Activated CD4-positive, CD25-positive, alpha-beta regulatory T cell treated with anti-CD3 and anti-CD28 coated beads, Interleukin-2, amount 50 U/mL, for 24 hours (primary cell): ENCODE measurements around the gene LAMA3.

Experiments used
- ATAC-seq, 2 donors: fragments of 150-1000 bp; cut with Tn5 transposase; one replicate each; pipeline ENCODE4 v1.10.0; 2021; ENCODE audit warnings: mild to moderate bottlenecking in 1 of 2, moderate library complexity in 1 of 2

Gene LAMA3

DNA sequence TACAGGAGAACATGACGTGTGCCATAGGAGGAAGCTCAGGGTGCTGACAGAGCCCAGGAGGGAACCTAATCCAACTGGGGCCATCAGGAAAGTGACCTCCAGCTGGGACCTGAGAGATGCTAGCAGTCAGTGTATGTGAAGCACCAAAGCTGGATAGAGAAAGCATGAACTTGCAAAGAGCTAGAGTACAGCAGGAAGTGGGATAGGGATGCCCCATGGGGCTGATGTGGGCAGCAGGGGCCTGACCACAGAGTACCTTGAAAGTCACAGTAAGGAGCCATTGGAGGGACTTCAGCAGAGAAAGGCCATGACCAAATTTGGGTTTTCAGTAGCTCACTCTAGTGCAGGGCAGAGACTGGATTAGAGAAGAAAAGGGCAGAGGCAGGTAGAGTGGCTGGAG, 233.7 kb downstream of the LAMA3 start:
- no peak for ATAC-seq

DNA sequence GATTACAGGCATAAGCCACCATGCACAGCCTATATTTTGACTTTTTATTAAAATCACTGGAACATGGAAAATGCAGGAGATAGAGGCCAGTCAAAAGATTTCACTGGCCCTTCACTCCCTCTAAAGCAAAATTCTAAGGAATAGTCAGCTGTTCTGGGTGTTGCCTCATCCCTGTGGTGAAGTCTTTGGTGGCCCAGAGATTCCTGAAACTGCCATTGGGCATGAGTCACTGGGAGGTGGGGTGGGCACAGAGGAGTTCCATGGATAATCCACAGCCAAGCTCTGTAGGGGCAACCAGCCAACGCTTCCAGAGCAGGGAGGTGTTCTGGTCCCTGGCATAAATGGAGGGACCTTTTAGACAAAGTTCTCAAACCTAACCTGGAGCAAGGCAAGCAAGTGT, 235.6 kb downstream of the LAMA3 start:
- no peak for ATAC-seq

DNA sequence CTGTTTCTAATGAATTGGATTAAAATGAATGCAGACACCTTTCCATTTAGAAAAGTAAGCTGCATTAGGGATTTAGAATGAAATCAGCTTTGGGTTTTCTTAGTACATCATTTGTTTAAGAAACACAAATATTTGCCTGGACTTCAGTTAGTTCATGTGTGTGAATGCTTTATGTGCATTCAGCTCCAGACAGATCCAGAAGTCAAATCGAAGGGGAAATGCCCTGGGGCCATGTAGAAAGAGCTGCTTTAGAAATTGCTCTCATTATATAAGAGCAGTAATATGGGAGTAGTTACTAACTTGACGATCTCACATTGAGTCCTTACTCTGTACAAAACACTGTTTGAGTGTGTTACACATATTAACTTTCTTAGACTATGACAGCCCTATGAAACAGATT, 237.3 kb downstream of the LAMA3 start:
- ATAC-seq = no peak

DNA sequence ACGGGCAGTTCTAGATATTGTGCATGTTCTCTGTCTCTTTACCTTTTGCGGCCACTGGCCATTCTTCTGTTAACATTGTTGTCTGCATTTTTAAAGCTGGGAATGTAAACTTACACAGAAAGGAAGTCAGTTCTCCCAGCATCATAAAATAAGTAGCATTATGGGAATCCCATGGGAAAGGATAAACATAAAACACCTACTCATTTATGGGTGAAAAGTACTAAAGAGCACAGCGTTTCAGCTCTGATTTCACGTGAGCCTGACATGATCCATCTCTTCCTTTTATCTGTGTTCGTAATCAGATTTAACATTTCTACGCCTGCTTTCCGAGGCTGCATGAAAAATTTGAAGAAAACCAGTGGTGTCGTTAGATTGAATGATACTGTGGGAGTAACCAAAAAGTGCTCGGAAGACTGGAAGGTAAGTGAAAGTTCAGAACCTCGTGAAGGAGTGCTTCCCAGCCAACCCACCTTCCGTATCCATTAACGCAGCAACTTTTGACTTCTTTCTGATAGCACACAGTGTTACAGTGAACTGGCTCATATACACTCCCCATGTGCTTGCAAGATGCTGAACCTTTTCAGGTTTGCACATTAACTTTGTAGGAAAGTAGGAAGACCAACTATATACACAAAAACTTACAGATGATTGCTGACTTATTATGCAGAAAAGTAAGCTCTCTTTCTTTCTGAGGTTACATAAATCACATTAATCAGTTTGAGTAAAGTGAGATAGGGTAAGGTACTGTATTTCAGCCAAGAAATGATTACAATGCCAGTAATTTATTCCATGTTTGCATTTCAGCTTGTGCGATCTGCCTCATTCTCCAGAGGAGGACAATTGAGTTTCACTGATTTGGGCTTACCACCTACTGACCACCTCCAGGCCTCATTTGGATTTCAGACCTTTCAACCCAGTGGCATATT, 238.8 kb downstream of the LAMA3 start:
- ATAC-seq = no peak

DNA sequence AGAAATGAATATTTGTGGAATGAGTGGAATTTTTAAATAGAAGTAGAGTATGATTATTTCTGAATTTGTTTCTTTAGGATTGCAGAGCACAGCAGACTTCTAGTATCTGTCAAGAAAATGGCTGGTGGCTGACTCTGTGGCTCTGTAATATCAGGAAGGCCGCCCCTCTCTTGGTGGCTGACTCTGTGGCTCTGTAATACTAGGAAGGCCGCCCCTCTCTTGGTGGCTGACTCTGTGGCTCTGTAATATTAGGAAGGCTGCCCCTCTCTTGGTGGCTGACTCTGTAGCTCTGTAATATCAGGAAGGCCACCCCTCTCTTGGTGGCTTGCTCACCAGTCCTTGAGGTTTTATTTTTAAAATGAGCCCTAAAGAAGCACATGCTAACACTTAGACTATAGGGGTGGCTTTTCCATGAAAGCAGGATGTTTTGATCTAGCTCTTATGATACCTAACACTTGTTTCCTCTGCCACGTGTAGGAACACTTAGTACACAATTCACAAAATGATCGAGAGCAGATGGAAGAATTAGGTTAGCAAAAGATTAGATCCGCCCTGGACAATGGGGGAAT, 240.2 kb downstream of the LAMA3 start:
- peak; percentile 80 to 85 for ATAC-seq

DNA sequence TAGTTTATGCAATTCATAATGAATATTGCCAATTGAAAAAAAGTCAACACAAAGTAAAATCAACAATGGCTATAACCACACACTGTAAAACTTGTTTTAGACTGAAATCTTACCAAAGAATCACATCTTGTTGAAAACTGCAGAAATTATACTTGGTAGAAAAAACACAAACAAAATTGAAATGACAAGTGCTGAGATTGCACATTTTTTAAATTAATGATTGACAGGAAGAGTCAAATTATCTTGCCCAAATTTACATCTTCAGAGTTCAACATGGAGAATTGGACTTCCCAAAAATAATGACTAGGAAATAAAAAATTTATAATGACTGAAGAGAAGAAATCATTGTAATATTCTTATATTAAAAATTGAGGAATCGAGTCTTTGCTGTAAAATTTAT, 240.7 kb downstream of the LAMA3 start:
- ATAC-seq = no peak

DNA sequence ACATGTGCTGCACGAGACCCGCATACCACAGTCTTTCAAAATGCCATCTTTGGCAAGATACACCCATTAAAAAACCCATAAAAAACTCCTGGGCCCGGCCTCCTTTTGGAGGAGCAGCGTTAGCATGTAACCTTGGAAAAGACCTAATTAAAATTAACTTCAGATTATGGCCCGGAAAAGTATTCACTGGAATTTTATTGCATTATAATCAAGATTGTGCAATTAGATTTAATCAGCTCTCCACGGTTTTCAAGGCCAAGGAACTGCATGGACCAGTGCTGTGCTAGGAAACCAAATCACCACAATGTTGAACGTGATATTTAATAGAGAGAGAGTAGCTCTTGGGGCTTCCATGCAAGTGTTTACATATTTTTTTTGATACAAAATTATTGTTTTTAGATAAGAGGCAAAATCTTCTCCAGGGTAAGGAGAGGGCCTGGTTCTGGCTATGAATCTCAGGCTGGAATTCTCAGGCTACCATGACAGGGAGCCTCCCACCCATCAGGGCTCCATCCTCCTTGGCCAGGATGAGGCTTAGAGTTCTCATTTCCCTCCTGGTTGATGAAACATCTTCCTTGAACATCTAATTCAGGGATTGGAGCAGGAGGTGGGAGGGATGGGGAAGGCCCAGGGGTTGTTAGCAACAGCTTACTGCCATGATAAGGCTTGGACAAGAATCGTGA, 243.3 kb downstream of the LAMA3 start:
- ATAC-seq = no peak

DNA sequence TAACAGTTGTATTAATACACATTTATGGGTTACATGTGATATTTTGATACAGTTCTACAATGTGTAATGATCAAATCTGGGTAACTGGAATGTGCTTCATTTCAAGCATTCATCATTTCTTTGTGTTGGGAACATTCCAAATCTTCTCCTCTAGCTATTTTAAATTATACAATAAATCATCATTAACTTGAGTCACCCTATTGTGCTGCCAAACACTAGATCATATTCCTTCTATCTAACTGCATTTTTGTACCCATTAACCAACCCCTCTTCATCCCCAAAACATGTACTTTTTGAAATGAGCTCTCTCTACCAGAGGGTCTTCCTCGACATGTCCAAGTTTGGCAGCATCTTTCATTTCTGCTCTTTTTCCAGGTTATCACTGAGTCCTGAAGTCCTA, 244.2 kb downstream of the LAMA3 start:
- no peak for ATAC-seq

DNA sequence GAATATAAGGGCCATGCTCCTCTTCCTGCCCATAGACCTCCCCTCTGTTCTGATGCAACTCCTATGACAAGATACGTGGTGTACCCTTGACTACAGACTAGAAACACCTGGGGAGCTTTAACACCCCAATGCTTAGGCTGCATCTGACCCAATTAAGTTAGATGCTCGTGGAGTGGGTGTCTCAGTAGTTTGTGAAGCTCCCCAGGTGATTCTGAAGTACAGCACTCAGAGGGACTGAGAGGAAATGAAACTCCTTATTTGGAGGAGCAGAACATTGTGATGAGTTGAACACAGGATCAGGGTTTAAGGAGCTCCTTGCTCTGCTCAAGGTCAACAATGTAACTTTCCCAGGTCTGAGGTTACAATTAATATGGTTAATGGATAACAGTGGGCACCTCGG, 245.0 kb downstream of the LAMA3 start:
- peak in 1 of 2 donors; percentile 5 for ATAC-seq

DNA sequence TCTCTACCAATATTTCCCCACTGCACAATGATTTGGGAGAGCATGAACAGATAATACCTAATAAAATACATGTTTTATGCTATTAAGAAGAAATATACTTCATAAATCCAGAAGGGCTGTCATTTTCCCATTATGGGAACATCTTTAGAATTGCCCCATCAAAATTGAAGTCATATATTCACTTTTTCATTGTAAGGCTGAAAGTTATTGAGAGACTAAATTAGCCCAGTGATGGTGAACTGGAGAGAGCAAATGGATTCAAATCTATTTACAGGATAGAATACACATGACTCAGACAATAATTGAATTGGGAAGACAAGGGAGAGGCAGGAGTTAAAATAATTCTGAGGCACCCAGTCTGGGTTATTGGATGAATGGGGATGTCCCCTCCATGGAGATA, 245.6 kb downstream of the LAMA3 start:
- ATAC-seq = no peak

DNA sequence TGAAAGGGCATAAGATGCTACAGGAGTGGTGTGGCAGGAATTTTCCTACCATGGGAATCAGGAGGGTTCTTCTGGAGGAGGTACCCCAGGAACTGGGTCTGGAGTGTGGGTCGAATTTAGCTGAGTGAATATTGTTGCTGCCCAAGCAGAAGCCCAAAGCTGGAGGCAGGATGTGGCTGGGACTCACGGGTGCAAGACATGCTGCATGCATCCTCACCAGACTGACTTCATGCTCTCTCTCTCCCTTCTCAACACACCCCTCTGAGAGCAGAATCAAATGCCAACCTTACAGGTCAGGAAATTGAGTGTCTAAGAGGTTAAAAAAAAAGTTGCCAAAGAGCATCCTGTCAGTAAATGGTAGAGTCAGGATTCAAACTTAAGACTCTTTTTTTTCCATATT, 246.6 kb downstream of the LAMA3 start:
- no peak for ATAC-seq

DNA sequence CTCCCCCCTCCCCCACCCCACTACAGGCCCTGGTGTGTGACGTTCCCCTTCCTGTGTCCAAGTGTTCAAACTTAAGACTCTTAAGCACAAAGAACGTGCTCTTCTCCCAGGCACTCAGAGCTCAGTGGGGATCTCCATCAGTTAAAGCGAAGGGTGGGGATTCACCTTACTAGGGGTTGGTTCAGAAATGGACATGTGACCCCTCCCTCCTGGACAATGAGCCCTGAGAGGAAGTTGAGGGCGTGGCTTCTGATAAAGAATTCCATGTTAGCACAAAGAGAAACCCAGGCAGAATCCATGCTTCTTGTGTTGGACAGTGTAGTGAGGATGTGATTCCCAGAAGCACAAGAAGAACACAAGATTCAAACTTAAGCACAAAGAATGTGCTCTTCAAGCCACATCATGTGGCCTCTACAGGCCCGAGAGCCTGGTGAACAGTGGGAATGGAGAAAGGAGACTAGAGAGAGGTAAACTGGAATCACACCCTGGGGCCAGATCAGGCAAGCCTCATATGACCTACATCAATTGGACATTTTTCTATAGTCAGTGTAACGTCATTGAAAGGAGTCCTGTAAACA, 247.2 kb downstream of the LAMA3 start:
- no peak for ATAC-seq

DNA sequence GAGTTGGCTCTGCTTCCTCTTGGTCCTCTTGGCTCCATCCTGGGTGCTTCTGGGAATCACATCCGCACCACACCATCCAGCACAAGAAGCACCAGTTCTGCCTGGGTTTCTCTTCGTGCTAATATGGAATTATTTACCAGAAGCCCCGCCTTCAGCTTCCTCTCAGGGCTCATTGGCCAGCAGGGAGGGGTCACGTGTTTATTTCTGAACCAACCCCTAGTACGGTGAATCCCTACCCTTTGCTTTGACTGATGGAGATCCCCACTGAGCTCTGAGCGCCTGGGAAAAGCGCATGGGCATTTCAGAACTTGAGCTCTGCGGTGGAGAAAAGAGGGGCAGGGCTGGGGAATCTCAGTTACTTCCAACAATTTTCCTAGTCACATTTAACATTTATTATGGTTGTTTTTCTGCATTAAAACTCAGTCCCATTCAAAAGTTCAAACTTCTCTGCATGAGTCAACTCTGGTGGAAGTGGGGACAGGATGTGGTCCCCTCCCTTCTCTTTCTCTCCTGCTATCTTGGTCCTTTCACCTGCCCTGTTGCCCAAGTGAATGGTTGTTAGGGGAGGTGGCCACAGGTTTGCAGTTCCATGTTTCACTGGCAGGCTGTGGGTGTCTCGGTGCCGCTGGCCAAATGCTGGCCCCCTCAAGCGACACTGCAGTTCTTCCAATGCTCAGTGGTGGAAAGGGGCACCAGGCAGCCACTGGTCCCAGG, 248.9 kb downstream of the LAMA3 start:
- ATAC-seq = peak in 1 of 2 donors; percentile 31

DNA sequence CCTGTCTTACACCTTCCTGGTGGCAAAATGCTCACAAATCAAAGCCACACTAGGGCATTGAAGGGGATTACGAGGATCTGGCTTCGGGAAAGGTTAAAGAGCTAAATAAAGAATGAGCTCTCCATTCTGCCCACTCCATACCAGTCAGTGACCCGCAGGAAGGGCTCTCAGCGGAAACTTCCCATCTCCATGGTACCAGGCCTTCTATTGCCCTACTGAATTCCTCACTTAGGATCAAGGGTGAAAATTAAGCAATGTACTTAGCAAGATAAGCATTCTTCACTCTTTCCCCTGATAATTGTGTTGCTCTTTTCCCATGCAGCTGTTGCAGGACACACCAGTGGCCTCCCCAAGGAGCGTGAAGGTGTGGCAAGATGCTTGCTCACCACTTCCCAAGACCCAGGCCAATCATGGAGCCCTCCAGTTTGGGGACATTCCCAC, 249.7 kb downstream of the LAMA3 start:
- ATAC-seq = no peak

DNA sequence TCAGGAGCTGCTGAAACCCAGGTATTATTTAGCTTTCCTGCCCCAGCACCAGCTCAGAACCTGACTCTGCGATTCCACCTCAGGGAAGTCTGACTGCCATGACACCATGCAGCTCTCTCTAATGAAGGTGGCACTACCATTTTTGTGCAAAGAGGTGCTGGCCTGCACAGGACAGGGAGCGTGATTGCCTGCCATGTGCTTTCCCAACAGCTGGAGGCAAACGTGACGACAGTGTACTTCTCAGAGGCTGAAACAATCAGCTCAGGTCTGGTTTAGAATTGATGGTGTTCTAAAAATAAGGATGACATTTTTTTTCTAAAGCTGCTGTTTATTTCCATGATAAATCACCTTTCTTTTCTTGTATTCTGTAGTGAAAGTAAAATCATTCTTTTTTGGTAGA, 250.1 kb downstream of the LAMA3 start:
- ATAC-seq = no peak

DNA sequence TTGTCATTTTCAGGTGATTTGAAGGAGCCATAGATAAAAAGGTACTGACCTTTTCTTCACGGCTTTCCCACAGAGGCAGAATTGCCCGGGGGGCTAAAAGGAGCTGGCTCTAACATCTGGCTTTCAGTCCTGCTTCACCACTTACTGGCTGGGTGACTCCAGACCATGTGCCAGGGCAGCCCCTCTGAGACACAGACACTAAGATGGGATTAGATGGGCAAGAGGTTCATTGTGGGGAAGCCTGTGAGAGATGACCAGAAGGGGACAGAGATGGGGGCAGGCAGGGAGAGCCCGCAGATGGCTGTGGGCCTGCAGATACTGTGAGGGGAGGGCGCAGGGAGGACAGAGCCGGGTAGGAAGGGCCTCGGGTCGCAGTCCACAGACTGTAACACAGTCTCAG, 250.6 kb downstream of the LAMA3 start:
- ATAC-seq = no peak

DNA sequence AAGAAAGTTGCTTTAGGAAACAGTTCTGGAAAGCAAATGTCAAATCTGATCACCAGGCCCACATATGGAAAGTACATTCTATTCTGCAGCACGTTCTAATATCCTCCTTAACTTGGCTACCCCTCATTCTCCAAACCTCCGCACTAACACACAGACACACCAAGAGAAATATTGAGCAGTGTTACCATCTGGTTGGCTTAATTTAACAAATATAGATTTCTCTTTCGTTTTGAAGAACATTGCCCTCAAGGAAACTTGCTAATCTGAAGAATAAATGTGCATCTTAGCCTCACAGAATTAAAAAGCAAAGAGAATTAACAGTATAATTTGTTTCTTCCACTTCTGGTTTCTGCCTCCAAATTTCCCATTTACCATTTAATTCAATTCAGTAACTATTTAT, 252.5 kb downstream of the LAMA3 start:
- no peak for ATAC-seq

DNA sequence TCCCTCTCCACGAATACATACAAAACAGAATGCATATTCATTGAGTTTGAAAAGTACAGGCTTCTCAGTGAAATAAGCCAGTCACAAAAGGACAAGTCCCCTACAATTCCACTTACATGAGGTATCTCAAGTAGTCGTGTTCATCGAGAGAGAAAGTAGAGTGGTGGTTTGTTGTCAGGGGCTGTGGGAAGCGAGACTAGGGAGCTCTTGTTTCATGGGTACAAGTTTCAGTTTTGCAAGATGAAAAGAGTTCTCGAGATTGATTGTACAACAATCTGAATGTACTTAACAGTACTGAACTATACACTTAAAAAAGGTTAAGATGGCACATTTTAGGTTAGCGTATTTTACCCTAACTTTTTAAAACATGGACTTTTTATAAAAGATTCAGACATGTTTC, 253.9 kb downstream of the LAMA3 start:
- ATAC-seq = peak; percentile 85 to 91

DNA sequence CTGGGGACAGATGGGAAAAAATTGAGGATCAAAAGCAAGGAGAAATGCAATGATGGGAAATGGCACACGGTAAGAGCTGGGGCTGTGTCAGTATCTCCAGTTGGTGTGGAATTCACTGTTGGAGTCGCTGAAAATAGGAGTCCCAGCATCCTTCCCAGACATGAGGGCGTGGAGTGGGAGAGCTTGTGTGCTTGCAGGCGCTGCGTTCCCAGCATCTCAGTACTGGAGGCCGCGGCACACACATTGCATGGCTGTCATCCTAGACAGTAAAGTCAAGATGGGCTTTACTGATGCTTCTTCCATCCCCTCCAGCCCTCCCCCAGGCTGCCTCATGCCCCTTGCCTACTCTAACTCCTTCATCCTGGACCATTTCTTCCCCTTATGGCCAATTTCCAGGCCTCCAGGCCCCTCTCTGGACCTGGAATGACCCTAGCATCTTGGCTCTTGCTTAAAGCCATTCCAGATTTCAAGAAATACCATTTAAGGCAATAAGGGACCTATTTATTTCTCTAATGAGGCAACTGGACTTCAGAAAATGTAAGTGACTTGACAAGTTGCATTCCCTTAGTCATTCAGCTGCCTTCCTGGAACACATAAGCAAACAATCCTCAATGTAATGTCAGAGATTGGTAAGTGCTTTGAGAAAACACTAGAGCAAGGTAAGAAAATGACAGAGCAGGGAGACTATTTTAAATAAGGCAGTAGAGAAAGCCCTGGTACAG, 254.8 kb downstream of the LAMA3 start:
- ATAC-seq = no peak

DNA sequence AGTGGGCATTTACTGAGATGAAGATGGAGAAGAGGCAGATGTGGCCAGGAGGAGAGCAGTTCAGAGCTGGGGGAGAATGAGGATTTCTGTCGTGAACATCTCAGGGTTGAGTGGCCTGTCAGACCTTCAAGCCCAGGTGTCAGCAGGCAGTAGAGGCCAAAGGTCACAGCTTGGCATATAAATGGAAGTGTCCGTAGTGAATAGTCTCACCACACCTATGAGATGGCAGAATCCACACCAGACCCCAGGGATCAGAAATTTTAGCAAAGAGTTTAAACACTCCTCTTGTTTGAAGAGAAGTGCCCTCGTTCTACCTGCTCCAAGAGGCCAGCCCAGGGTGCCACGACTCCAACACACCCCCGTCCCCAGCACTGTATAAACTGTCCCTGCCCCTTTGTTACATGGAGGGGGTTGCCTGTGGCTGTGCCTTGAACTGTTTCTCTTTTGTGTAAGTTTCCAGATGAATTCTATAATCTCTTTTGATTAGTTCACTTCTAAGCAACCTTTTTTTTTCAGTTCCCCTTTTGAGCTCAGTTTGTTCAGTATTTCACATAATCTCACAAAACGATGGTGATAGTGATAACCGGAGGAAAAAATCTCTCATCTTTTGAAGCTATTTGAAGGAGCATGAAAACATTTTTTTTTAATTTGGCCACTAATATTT, 256.3 kb downstream of the LAMA3 start:
- ATAC-seq = peak in 1 of 2 donors; percentile 20

DNA sequence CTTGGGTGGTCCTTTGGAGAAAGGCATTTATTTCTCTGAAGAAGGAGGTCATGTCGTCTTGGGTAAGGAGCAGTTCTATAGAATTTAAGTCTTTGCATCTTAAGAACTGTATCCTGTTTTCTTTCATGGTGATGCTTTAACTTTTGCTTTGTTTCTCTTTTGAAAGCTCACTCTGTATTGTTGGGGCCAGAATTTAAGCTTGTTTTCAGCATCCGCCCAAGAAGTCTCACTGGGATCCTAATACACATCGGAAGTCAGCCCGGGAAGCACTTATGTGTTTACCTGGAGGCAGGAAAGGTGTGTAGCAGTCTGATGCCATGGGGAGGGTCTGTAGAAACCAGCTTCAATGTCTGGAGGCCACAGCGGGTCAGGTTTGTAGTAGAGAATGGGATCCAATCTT, 260.6 kb downstream of the LAMA3 start:
- ATAC-seq = no peak

DNA sequence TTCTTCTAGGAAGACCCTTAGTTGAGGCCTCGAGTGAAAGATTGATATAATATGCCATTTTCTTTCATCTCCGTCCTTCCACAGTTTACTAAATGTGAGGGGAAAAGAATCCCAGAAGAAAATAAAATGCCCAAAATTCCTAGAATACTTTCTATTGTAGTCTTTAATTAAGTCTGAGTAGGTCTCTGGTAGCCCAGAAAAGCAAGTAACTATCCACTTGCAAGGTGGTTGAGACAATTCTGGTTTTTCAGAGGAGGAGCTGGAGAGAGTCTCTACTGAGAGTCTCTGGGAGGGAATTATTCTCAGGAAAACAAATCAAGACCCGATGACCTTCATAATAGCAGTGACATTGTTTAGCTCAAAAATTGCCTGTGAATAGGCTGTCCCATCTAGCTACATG, 261.4 kb downstream of the LAMA3 start:
- no peak for ATAC-seq
